Loucy (cell line): ENCODE measurements around the gene PARVB.

Experiments used
- CTCF ChIP-seq: fragments of 200-600 bp; sonication (generic); conservative IDR thresholded peaks from 2 replicates; pipeline ENCODE4 v1.5.1; 2014; ENCODE audit warnings: mild to moderate bottlenecking, antibody characterized with exemption, low read length
- EZH2phosphoT487 ChIP-seq: fragments of 200-600 bp; IDR thresholded peaks from 2 replicates; pipeline ENCODE4 v1.6.1; 2018; ENCODE audit warnings: antibody characterized with exemption, mild to moderate bottlenecking, moderate library complexity, borderline replicate concordance

- no peak for TF ChIP-seq CTCF
- TF ChIP-seq EZH2phosphoT487, result no peak
These were observed 28.3 kb upstream of the PARVB start for GRCh38 chr22:43995798-43996169.
